Right lobe of liver (tissue), 6 donors: Measurements from ENCODE around the gene ARNT2. TPM values are rescaled to one million over a fixed set of nuclear protein-coding genes. Genes with fewer than 3 reads are reported as not detected.

Source experiments
- ATAC-seq, 4 donors: fragments of 200-7000 bp; cut with Tn5 transposase; one replicate each; pipeline ENCODE4 v1.9.1; 2020; ENCODE audit warnings: mild to moderate bottlenecking in 4 of 4, moderate library complexity in 4 of 4
- DNase-seq, 3 donors: peaks; one replicate each; pipeline ENCODE4 v3.0.0-alpha.2; 2020
- H3K27ac ChIP-seq, 3 donors: fragments of 200-600 bp; one replicate each; pipeline ENCODE4 v1.8.0; 2022
- H3K27me3 ChIP-seq, 2 donors: fragments of 200-600 bp; one replicate each; pipeline ENCODE4 v1.8.0; 2022
- H3K36me3 ChIP-seq, 4 donors: fragments of 200-600 bp; sonication (generic) in 1 of 4; one replicate each; pipeline versions ENCODE4 v1.5.1 to v1.8.0; 2017 to 2022; ENCODE audit warnings: control low read depth in 1 of 4
- H3K4me1 ChIP-seq, 4 donors: fragments of 200-600 bp; sonication (generic) in 1 of 4; one replicate each; pipeline versions ENCODE4 v1.5.1 to v1.8.0; 2017 to 2022; ENCODE audit warnings: control low read depth in 1 of 4
- H3K4me3 ChIP-seq, 3 donors: fragments of 200-600 bp; one replicate each; pipeline ENCODE4 v1.8.0; 2022
- H3K9me3 ChIP-seq, 4 donors: fragments of 200-600 bp; sonication (generic) in 1 of 4; one replicate each; pipeline versions ENCODE4 v1.5.1 to v1.8.0; 2017 to 2022; ENCODE audit warnings: control low read depth in 1 of 4
- POLR2A ChIP-seq: fragments of 450-650 bp; IDR thresholded peaks from one replicate; pipeline ENCODE4 v1.6.1; 2017; ENCODE audit warnings: antibody characterized with exemption, mild to moderate bottlenecking
- WGBS: methylation state at CpG from one replicate; pipeline ENCODE4 v1.1.6; 2018; ENCODE audit warnings: low coverage, low lambda C conversion rate; ENCODE audit not compliant: insufficient coverage; ENCODE audit errors: missing lambda C conversion rate; 5-methylcytosine and 5-hydroxymethylcytosine counted together
- intact Hi-C, 2 donors: fragments of 100-400 bp; cut with DNase I; formaldehyde crosslinking; loops; one replicate each; pipeline versions ENCODE4 v1.11.2 to v1.14.1; 2022
- total RNA-seq, 6 experiments: library from RNA; depleted of rRNA in 2 of 6; stranded (reverse); fragments of >200 nt in 2 of 6; fragmentation: NEBNext Ultra II Directional in 3 of 6; extraction: Animal tissue kit (Norgen Biotek cat#: 25700) in 3 of 6; gene quantifications; one replicate each; pipeline versions ENCODE4 v1.1.0 to v1.2.4, GENCODE V29; 2016 to 2023
- TF ChIP-seq, protein P1 (sequence below), 4 donors: fragments of 200-600 bp in 3 of 4; fragments of 450-650 bp in 1 of 4; IDR thresholded peaks; one replicate each; pipeline versions ENCODE4 v1.5.1 to v1.8.0; 2016 to 2022; ENCODE audit warnings: antibody characterized with exemption in 4 of 4, mild to moderate bottlenecking in 2 of 4
- donor health status: DM: no; HTN: yes; CAD: no.
- donor health status: DM: no; HTN: no; CAD: no.
- donor health status: DM: no; HTN: no; CAD: no.
- donor health status: DM: no; HTN: yes; CAD: no.
- donor health status: DM: no; HTN: yes; CAD: no.

ARNT2 gene
- total RNA-seq, 6 experiments from 2014 or later, result 0.12 to 1.3 (median 0.46) TPM

DNA sequence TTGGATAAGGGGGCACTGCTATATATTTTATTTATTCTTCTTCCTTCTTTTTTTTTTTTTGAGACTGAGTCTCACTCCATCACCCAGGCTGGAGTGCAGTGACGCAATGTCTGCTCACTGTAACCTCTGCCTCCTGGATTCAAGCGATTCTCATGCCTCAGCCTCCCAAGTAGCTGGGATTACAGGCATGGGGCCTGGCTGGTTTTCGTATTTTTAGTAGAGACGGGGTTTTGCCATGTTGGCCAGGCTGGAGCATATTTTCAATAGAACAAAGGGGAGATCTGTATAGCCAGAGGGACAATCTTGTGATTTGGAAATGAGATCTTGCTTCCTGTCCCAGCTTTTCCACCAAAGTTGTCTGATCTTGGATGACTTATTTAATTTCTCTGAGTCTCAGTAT is 157.9 kb downstream of the ARNT2 start:
- no peak overlapping the region for H3K27ac ChIP-seq
- DNase-seq (no peak), ATAC-seq (no peak)
- TF ChIP-seq, protein P1, sequence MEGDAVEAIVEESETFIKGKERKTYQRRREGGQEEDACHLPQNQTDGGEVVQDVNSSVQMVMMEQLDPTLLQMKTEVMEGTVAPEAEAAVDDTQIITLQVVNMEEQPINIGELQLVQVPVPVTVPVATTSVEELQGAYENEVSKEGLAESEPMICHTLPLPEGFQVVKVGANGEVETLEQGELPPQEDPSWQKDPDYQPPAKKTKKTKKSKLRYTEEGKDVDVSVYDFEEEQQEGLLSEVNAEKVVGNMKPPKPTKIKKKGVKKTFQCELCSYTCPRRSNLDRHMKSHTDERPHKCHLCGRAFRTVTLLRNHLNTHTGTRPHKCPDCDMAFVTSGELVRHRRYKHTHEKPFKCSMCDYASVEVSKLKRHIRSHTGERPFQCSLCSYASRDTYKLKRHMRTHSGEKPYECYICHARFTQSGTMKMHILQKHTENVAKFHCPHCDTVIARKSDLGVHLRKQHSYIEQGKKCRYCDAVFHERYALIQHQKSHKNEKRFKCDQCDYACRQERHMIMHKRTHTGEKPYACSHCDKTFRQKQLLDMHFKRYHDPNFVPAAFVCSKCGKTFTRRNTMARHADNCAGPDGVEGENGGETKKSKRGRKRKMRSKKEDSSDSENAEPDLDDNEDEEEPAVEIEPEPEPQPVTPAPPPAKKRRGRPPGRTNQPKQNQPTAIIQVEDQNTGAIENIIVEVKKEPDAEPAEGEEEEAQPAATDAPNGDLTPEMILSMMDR (IDR thresholded peaks at IDR 0.05), result no peak
- no peak for TF ChIP-seq POLR2A
- intact Hi-C loops, result loop anchor here in 1 of 2 donors (10.0 kb wide), 1 partner anchor 413 kb away; no protein-coding TSS in a partner anchor
- H3K9me3 ChIP-seq, result no peaks in the 10 kb centered on the region
- no peaks in the 10 kb centered on the region for H3K27me3 ChIP-seq
- H3K36me3 ChIP-seq, result no peaks in the 10 kb centered on the region
- 66% methylated on average over 2 of the region's 4 CpGs for WGBS
- H3K4me3 ChIP-seq, result no peak overlapping the region
- H3K4me1 ChIP-seq, result no peaks in the 10 kb centered on the region

- DNase-seq, result no peak
These were observed 158.7 kb downstream of the ARNT2 start for GRCh38 chr15:80562846-80563245.

GRCh38 chr15:80563372-80563997 is 159.3 kb downstream of the ARNT2 start:
- Histone ChIP-seq H3K36me3 (no peaks in the 10 kb centered on the region), H3K27ac (no peak overlapping the region), H3K4me1 (no peaks in the 10 kb centered on the region), H3K4me3 (no peak overlapping the region), H3K27me3 (no peaks in the 10 kb centered on the region), H3K9me3 (no peaks in the 10 kb centered on the region)
- ATAC-seq, result no peak
- no peak for DNase-seq
- intact Hi-C loops, result loop anchor here in 1 of 2 donors (10.0 kb wide), 1 partner anchor 411 kb away; no protein-coding TSS in a partner anchor
- TF ChIP-seq POLR2A, result no peak
- TF ChIP-seq, protein P1 (IDR thresholded peaks at IDR 0.05), result no peak
- 32% methylated on average over 3 of the region's 7 CpGs for WGBS

More at GRCh38 chr15:80562846-80563245, 158.7 kb downstream of the ARNT2 start:
- WGBS, result 55% methylated on average over 6 of the region's 11 CpGs
- Histone ChIP-seq H3K4me1 (no peaks in the 10 kb centered on the region), H3K9me3 (no peaks in the 10 kb centered on the region), H3K36me3 (no peaks in the 10 kb centered on the region), H3K27ac (no peak overlapping the region), H3K4me3 (no peak overlapping the region), H3K27me3 (no peaks in the 10 kb centered on the region)
- no peak for TF ChIP-seq POLR2A
- TF ChIP-seq, protein P1 (IDR thresholded peaks at IDR 0.05), result no peak
- ATAC-seq, result no peak
- intact Hi-C loops, result loop anchor here in 1 of 2 donors (10.0 kb wide), 1 partner anchor 412 kb away; no protein-coding TSS in a partner anchor

DNA sequence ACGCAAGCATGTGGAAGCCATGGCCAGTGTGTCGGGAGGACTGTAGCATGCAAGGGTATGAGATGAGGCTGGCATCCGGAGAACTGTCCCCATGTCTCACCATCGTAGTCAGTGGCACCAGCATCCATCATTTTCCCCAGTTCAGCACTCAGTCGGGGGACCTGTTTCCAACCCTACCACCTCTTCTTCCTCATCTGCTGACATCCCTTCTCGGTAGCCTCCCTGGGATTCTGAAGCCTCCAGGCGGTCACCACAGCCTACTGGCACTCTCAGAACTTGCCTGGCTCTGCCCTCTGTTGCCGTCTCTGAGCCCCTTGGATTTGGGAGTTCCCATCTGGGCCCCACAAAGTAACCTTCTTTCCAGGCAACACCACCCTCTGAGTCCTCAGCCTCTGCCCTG is 159.9 kb downstream of the ARNT2 start:
- no peak overlapping the region for H3K27ac ChIP-seq
- no peak overlapping the region for H3K4me3 ChIP-seq
- H3K27me3 ChIP-seq, result no peaks in the 10 kb centered on the region
- intact Hi-C loops, result loop anchor here in 1 of 2 donors (10.0 kb wide), 1 partner anchor 411 kb away; no protein-coding TSS in a partner anchor
- no peaks in the 10 kb centered on the region for H3K36me3 ChIP-seq
- TF ChIP-seq, protein P1 (IDR thresholded peaks at IDR 0.05), result no peak
- no peak for TF ChIP-seq POLR2A
- no peaks in the 10 kb centered on the region for H3K4me1 ChIP-seq
- DNase-seq, result no peak
- H3K9me3 ChIP-seq, result no peaks in the 10 kb centered on the region
- no peak for ATAC-seq
- WGBS, result 65% methylated on average over 2 of the region's 8 CpGs
